ENCODE measurements around the gene EPS8L1. TPM values are rescaled to one million over a fixed set of nuclear protein-coding genes. Genes with fewer than 3 reads are reported as not detected.

Gene EPS8L1
- total RNA-seq, 1 experiment from 2014 or later = 62.1 TPM

DNA sequence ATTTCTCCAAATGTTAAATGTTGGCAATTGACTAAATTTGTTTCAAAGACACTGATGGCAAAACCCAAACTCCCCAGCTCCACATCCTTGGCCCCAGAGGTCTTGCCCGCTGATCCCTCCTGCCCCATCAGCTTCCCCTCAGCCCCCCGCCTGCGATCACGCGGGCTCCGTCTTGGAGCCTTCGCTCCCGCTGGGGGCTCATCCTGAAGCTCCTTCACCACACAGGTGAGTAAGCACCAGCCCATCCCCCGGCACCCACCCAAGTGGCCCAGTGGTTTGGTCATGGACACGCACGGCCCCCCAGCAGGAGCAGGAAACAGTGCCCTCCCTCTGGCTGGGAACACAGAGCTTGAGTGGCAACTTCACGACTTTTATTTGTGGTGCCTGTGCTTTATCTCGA is 14.9 kb downstream of the EPS8L1 start:
- Histone ChIP-seq H3K9me3 (ENCODE audit: control insufficient read depth in 1 of 2, insufficient read depth in 1 of 2, low read depth in 1 of 2, low read length in 2 of 2) (no peaks in the 10 kb centered on the region), H3K79me2 (ENCODE audit: insufficient read depth, low read length) (no peaks in the 10 kb centered on the region), H2AFZ (ENCODE audit: low read depth, low read length, poor library complexity, severe bottlenecking) (no peak overlapping the region), H3K27me3 (ENCODE audit: insufficient read depth, low read length) (no peaks in the 10 kb centered on the region), H3K4me1 (ENCODE audit: control insufficient read depth in 1 of 2, insufficient read depth in 2 of 2, low read length in 2 of 2) (peaks cover 0 to 3% of the 10 kb centered on the region in 2 experiments; a peak in 1 of 4 replicates), H3K36me3 (ENCODE audit: control insufficient read depth in 1 of 2, insufficient read depth in 2 of 2, low read length in 2 of 2) (peaks cover 2 to 11% of the 10 kb centered on the region in 2 experiments; a peak in 3 of 4 replicates), H3K27ac (ENCODE audit: low read depth, low read length) (no peak overlapping the region), H4K20me1 (ENCODE audit: insufficient read depth) (no peaks in the 10 kb centered on the region), H3K9ac (ENCODE audit: low read length) (no peak overlapping the region), H3K4me3 (replicated peaks in 1 of 2; ENCODE audit: low read depth in 1 of 2, low read length in 2 of 2) (no peak overlapping the region), H3K9me2 (ENCODE audit: insufficient read depth) (no peaks in the 10 kb centered on the region), H3K4me2 (ENCODE audit: low read length) (no peak overlapping the region)
- CTCF ChIA-PET = interaction anchor here (2.1 kb wide), 1 partner anchor 69 kb away, joined by 11 read pairs; no protein-coding TSS in a partner anchor
- ATAC-seq = no peak
- no peak for DNase-seq (ENCODE audit: low read depth, low spot score)
- RAD21 ChIA-PET (ENCODE audit: low non-redundant PET in 1 of 2, low total read pairs in 2 of 2, uncharacterized antibody in 2 of 2, unreplicated experiment in 2 of 2) = no interaction called here
- intact Hi-C loops (cut with micrococcal nuclease) = no loop called here
- TF ChIP-seq EZH2phosphoT487 (IDR thresholded peaks at IDR 0.05; ENCODE audit: borderline replicate concordance) (no peak), CEBPB (IDR thresholded peaks at IDR 0.05; ENCODE audit: low read depth) (no peak), SIN3A (IDR thresholded peaks at IDR 0.05; ENCODE audit: low read depth) (no peak), EGR1 (IDR thresholded peaks at IDR 0.05; ENCODE audit: low read depth) (no peak), JUND (IDR thresholded peaks at IDR 0.05) (no peak), TCF7L2 (IDR thresholded peaks at IDR 0.05; ENCODE audit: borderline replicate concordance, extremely low read depth, insufficient read depth, insufficient read length) (no peak), SP1 (IDR thresholded peaks at IDR 0.05; ENCODE audit: low read depth) (no peak), SRF (IDR thresholded peaks at IDR 0.05; ENCODE audit: low read depth) (no peak), RAD21 (IDR thresholded peaks at IDR 0.05; ENCODE audit: low read depth) (no peak), ELF1 (IDR thresholded peaks at IDR 0.05; ENCODE audit: borderline replicate concordance, low read depth) (no peak), ZNF274 (IDR thresholded peaks at IDR 0.05; ENCODE audit: low read depth, low read length) (no peak), POLR2AphosphoS5 (IDR thresholded peaks at IDR 0.05; ENCODE audit: low read depth, low read length) (no peak), EZH2 (IDR thresholded peaks at IDR 0.05) (no peak), ZFX (IDR thresholded peaks at IDR 0.05) (no peak), FOSL1 (IDR thresholded peaks at IDR 0.05; ENCODE audit: low read depth) (no peak), POLR2A (IDR thresholded peaks at IDR 0.05; ENCODE audit: borderline replicate concordance, extremely low read depth, insufficient read depth, insufficient read length) (no peak)
- TF ChIP-seq, protein P1, sequence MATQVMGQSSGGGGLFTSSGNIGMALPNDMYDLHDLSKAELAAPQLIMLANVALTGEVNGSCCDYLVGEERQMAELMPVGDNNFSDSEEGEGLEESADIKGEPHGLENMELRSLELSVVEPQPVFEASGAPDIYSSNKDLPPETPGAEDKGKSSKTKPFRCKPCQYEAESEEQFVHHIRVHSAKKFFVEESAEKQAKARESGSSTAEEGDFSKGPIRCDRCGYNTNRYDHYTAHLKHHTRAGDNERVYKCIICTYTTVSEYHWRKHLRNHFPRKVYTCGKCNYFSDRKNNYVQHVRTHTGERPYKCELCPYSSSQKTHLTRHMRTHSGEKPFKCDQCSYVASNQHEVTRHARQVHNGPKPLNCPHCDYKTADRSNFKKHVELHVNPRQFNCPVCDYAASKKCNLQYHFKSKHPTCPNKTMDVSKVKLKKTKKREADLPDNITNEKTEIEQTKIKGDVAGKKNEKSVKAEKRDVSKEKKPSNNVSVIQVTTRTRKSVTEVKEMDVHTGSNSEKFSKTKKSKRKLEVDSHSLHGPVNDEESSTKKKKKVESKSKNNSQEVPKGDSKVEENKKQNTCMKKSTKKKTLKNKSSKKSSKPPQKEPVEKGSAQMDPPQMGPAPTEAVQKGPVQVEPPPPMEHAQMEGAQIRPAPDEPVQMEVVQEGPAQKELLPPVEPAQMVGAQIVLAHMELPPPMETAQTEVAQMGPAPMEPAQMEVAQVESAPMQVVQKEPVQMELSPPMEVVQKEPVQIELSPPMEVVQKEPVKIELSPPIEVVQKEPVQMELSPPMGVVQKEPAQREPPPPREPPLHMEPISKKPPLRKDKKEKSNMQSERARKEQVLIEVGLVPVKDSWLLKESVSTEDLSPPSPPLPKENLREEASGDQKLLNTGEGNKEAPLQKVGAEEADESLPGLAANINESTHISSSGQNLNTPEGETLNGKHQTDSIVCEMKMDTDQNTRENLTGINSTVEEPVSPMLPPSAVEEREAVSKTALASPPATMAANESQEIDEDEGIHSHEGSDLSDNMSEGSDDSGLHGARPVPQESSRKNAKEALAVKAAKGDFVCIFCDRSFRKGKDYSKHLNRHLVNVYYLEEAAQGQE (IDR thresholded peaks at IDR 0.05; ENCODE audit: low read depth) = no peak
- TF ChIP-seq, protein P2, sequence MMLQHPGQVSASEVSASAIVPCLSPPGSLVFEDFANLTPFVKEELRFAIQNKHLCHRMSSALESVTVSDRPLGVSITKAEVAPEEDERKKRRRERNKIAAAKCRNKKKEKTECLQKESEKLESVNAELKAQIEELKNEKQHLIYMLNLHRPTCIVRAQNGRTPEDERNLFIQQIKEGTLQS (IDR thresholded peaks at IDR 0.05) = no peak
- TF ChIP-seq, protein P3, sequence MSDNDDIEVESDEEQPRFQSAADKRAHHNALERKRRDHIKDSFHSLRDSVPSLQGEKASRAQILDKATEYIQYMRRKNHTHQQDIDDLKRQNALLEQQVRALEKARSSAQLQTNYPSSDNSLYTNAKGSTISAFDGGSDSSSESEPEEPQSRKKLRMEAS (IDR thresholded peaks at IDR 0.05) = no peak
- TF ChIP-seq, protein P4, sequence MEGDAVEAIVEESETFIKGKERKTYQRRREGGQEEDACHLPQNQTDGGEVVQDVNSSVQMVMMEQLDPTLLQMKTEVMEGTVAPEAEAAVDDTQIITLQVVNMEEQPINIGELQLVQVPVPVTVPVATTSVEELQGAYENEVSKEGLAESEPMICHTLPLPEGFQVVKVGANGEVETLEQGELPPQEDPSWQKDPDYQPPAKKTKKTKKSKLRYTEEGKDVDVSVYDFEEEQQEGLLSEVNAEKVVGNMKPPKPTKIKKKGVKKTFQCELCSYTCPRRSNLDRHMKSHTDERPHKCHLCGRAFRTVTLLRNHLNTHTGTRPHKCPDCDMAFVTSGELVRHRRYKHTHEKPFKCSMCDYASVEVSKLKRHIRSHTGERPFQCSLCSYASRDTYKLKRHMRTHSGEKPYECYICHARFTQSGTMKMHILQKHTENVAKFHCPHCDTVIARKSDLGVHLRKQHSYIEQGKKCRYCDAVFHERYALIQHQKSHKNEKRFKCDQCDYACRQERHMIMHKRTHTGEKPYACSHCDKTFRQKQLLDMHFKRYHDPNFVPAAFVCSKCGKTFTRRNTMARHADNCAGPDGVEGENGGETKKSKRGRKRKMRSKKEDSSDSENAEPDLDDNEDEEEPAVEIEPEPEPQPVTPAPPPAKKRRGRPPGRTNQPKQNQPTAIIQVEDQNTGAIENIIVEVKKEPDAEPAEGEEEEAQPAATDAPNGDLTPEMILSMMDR (IDR thresholded peaks at IDR 0.05 in 2 of 3, conservative IDR thresholded peaks at IDR 0.05 in 1 of 3; ENCODE audit: borderline replicate concordance in 1 of 3, insufficient read depth in 1 of 3, low read depth in 2 of 3, low read length in 2 of 3) = no peak
- BruUV-seq (replicated peaks) = no TSS peak
- POLR2A ChIA-PET = no interaction called here

Measured in HCT116 (cell line).